Activated T-cell treated with anti-CD3 and anti-CD28 coated beads, Interleukin-2, amount 50 U/mL, for 1 hour (primary cell): ENCODE results near the gene ZBTB44.
"Not testable (repeated sequence)": the region's sequence is repeated elsewhere in the genome, so short reads cannot be mapped to it uniquely, and the experiment has no call there.

Experiments used
- DNase-seq: peaks from one replicate; pipeline ENCODE4 v3.0.0-alpha.2; 2020

Gene ZBTB44

GRCh38 chr11:130314750-130315285, at the start of gene ZBTB44:
Gene ZBTB44, minus strand, starts transcription at chr11:130314917. Its CDS starts 53,044 bp downstream, at chr11:130261873.
- peak; percentile 93 for DNase-seq

- no peak for DNase-seq
These were observed 44.7 kb upstream of the ZBTB44 start for GRCh38 chr11:130359419-130359818.

- no peak for DNase-seq
These were observed 43.7 kb upstream of the ZBTB44 start for GRCh38 chr11:130358398-130358797.

- no peak for DNase-seq
These were observed 32.5 kb upstream of the ZBTB44 start for GRCh38 chr11:130347261-130347660.

- no peak for DNase-seq
These were observed 30.1 kb upstream of the ZBTB44 start for GRCh38 chr11:130344841-130345240.

GRCh38 chr11:130340671-130341319, 26.1 kb upstream of the ZBTB44 start:
- DNase-seq, result no peak

- DNase-seq, result no peak
These were observed 23.9 kb upstream of the ZBTB44 start for GRCh38 chr11:130338667-130339066.

GRCh38 chr11:130337281-130338089, 22.8 kb upstream of the ZBTB44 start:
- no peak for DNase-seq

GRCh38 chr11:130331397-130331796, 16.7 kb upstream of the ZBTB44 start:
- not testable (repeated sequence) for DNase-seq

- no peak for DNase-seq
These were observed 15.5 kb upstream of the ZBTB44 start for GRCh38 chr11:130330101-130330684.

- DNase-seq, result no peak
These were observed 13.7 kb upstream of the ZBTB44 start for GRCh38 chr11:130328420-130328819.

- DNase-seq, result no peak
These were observed 13.0 kb upstream of the ZBTB44 start for GRCh38 chr11:130327716-130328115.

- DNase-seq, result no peak
These were observed 11.0 kb upstream of the ZBTB44 start for GRCh38 chr11:130325691-130326090.

- no peak for DNase-seq
These were observed 9.0 kb upstream of the ZBTB44 start for GRCh38 chr11:130323452-130324450.

- DNase-seq, result no peak
These were observed 7.4 kb upstream of the ZBTB44 start for GRCh38 chr11:130322126-130322525.

GRCh38 chr11:130318031-130318673, 3.4 kb upstream of the ZBTB44 start:
- DNase-seq, result no peak

- DNase-seq, result peak; percentile 64
These were observed 745 bp upstream of the ZBTB44 start for GRCh38 chr11:130315354-130315970.

GRCh38 chr11:130314184-130314749, 450 bp downstream of the ZBTB44 start:
- DNase-seq, result peak; percentile 78

- no peak for DNase-seq
These were observed 1.1 kb downstream of the ZBTB44 start for GRCh38 chr11:130313383-130314183.

GRCh38 chr11:130312046-130312445, 2.7 kb downstream of the ZBTB44 start:
- no peak for DNase-seq
